Tibial nerve (tissue), 4 donors: ENCODE results near the gene FUOM. TPM values are rescaled to one million over a fixed set of nuclear protein-coding genes. Genes with fewer than 3 reads are reported as not detected.
A peak's percentile ranks its signal among the peaks of the same experiment; 100 is the strongest.

Experiments
- DNase-seq, 2 donors: peaks; one replicate each; pipeline ENCODE4 v3.0.0-alpha.2; 2019; ENCODE audit warnings: low spot score in 2 of 2
- H3K27ac ChIP-seq, 4 donors: fragments of 200-600 bp; sonication (generic) in 3 of 4; one replicate each; pipeline ENCODE4 v1.5.1; 2017 to 2019; ENCODE audit warnings: mild to moderate bottlenecking in 1 of 4
- H3K27me3 ChIP-seq, 2 donors: fragments of 200-600 bp; sonication (generic) in 1 of 2; one replicate each; pipeline versions ENCODE4 v1.5.1 to v1.6.0; 2017 to 2019
- H3K36me3 ChIP-seq, 3 donors: fragments of 200-600 bp; sonication (generic); one replicate each; pipeline ENCODE4 v1.5.1; 2018 to 2019
- H3K4me1 ChIP-seq, 4 donors: fragments of 200-600 bp; sonication (generic) in 3 of 4; one replicate each; pipeline ENCODE4 v1.5.1; 2017 to 2019
- H3K4me3 ChIP-seq, 4 donors: fragments of 200-600 bp; sonication (generic) in 3 of 4; one replicate each; pipeline ENCODE4 v1.5.1; 2017 to 2019; ENCODE audit warnings: mild to moderate bottlenecking in 1 of 4, moderate library complexity in 1 of 4
- H3K9me3 ChIP-seq, 4 donors: fragments of 200-600 bp; sonication (generic) in 3 of 4; one replicate each; pipeline ENCODE4 v1.5.1; 2017 to 2019
- EP300 ChIP-seq, 2 donors: sonication (generic); formaldehyde crosslinking; IDR thresholded peaks; one replicate each; pipeline ENCODE4 v1.6.1; 2017; ENCODE audit warnings: antibody characterized with exemption in 2 of 2, mild to moderate bottlenecking in 1 of 2
- POLR2A ChIP-seq, 2 donors: fragments of 450-650 bp; IDR thresholded peaks; one replicate each; pipeline ENCODE4 v1.6.1; 2017; ENCODE audit warnings: antibody characterized with exemption in 2 of 2, mild to moderate bottlenecking in 2 of 2, moderate library complexity in 2 of 2
- WGBS, 2 donors: methylation state at CpG; one replicate each; pipeline ENCODE4 v1.1.5; 2018; 5-methylcytosine and 5-hydroxymethylcytosine counted together
- total RNA-seq, 4 donors: library from RNA; depleted of rRNA; stranded (reverse); fragments of >200 nt; gene quantifications; one replicate each; pipeline ENCODE4 v1.1.0, GENCODE V29; 2016
- TF ChIP-seq, protein P1 (sequence below), 5 experiments: fragments of 200-600 bp in 3 of 5; fragments of 450-650 bp in 2 of 5; sonication (generic) in 3 of 5; IDR thresholded peaks; one replicate each; pipeline ENCODE4 v1.5.1; 2016 to 2019; ENCODE audit warnings: antibody characterized with exemption in 5 of 5, mild to moderate bottlenecking in 3 of 5, moderate library complexity in 2 of 5

The FUOM gene
- total RNA-seq, 4 donors from 2014 or later = 44.1 to 59.4 (median 49.3) TPM

DNA sequence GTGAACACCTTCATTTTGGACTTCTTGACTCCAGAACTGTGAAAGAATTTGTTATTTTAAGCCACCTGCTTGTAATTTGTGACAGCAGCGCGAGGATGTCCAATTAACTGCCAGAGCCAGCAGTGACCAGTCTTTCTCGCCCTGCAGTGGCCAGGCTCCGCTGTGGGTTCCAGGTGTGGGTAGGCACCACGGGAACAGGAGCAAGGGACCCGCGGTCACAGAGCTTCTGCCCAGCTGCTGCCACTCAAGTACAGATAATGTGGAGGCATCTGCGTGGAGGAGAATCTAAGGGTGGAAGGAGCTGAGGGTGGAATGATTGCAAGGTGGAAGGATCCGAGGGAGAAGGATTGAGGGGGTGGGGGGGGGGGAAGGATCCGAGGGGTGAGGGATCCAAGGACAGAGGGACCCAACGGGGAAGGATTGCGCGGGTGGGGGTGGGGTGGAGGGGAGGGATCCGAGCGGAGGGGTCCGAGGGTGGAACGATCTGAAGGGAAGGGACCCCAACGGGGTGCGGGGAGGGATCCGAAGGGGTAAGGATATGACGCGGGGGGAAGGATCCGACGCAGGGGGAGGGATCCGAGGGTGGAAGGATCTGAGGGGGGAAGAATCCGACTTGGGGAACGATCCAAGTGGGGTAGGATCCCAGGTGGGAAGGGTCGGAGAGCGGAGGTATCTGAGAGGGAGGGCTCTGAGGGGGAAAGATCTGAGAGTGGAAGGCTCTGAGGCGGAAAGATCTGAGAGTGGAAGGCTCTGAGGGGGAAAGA, 24.7 kb downstream of the FUOM start:
- TF ChIP-seq POLR2A (IDR thresholded peaks at IDR 0.05) = no peak
- TF ChIP-seq EP300 (IDR thresholded peaks at IDR 0.05) = no peak
- TF ChIP-seq, protein P1, sequence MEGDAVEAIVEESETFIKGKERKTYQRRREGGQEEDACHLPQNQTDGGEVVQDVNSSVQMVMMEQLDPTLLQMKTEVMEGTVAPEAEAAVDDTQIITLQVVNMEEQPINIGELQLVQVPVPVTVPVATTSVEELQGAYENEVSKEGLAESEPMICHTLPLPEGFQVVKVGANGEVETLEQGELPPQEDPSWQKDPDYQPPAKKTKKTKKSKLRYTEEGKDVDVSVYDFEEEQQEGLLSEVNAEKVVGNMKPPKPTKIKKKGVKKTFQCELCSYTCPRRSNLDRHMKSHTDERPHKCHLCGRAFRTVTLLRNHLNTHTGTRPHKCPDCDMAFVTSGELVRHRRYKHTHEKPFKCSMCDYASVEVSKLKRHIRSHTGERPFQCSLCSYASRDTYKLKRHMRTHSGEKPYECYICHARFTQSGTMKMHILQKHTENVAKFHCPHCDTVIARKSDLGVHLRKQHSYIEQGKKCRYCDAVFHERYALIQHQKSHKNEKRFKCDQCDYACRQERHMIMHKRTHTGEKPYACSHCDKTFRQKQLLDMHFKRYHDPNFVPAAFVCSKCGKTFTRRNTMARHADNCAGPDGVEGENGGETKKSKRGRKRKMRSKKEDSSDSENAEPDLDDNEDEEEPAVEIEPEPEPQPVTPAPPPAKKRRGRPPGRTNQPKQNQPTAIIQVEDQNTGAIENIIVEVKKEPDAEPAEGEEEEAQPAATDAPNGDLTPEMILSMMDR (IDR thresholded peaks at IDR 0.05) = no peak

DNA sequence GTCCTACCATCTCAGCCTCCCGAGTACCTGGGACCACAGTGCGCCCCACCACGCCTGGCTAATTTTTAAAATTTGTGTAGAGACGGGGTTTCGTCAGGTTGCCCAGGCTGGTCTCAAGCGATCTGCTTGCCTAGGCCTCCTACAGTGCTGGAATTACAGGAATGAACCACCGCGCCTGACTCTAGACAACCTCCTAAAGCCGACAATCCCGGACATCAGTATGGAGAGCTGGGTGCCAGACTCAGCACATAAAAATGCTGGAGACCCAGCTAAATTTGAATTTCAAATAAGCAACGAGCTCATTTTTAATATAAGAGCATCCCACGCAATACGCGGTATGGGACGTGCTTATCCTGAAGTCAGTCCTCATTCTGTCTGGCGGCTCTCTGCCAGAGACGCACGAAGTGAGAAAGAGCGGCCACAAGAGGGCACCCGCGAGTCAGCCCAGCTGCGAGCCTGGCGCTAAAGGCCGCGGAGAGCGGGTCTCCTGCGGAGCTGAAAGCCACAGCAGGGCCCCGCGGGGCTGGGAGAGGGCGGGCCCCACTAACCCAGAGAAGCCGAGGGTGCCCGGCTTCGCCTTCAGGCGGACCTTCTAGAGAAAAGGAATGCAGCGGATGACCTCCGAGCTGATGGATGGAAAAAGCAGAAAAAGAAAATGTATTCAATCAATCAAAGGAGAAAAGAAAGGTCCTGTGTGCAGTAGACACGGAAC, 28.2 kb downstream of the FUOM start:
- H3K27ac ChIP-seq = no peak overlapping the region
- DNase-seq = peak; percentile 68 to 77
- H3K9me3 ChIP-seq = no peaks in the 10 kb centered on the region
- TF ChIP-seq POLR2A (IDR thresholded peaks at IDR 0.05) (no peak), EP300 (IDR thresholded peaks at IDR 0.05) (no peak)
- TF ChIP-seq, protein P1 (IDR thresholded peaks at IDR 0.05) = peak; percentile 87 to 97 (median 92)
- H3K27me3 ChIP-seq = peaks cover 0 to 80% of the 10 kb centered on the region in 2 donors
- H3K4me1 ChIP-seq = peaks cover 0 to 33% (median 17%) of the 10 kb centered on the region in 4 donors
- 7 to 8% methylated on average over 34 to 37 of the region's 37 CpGs for WGBS, 2 donors
- H3K36me3 ChIP-seq = no peaks in the 10 kb centered on the region
- H3K4me3 ChIP-seq = peak overlapping the region in 2 of 4 donors; percentile 22 to 31

More for the DNA sequence above, 24.7 kb downstream of the FUOM start:
- 81% methylated on average over 30 of the region's 30 CpGs for WGBS, 2 donors
- H3K9me3 ChIP-seq = no peaks in the 10 kb centered on the region
- no peak for DNase-seq
- no peak overlapping the region for H3K27ac ChIP-seq
- H3K4me1 ChIP-seq = peaks cover 5 to 34% (median 20%) of the 10 kb centered on the region in 4 donors
- H3K27me3 ChIP-seq = peaks cover 3 to 81% of the 10 kb centered on the region in 2 donors
- H3K4me3 ChIP-seq = no peak overlapping the region
- no peaks in the 10 kb centered on the region for H3K36me3 ChIP-seq

DNA sequence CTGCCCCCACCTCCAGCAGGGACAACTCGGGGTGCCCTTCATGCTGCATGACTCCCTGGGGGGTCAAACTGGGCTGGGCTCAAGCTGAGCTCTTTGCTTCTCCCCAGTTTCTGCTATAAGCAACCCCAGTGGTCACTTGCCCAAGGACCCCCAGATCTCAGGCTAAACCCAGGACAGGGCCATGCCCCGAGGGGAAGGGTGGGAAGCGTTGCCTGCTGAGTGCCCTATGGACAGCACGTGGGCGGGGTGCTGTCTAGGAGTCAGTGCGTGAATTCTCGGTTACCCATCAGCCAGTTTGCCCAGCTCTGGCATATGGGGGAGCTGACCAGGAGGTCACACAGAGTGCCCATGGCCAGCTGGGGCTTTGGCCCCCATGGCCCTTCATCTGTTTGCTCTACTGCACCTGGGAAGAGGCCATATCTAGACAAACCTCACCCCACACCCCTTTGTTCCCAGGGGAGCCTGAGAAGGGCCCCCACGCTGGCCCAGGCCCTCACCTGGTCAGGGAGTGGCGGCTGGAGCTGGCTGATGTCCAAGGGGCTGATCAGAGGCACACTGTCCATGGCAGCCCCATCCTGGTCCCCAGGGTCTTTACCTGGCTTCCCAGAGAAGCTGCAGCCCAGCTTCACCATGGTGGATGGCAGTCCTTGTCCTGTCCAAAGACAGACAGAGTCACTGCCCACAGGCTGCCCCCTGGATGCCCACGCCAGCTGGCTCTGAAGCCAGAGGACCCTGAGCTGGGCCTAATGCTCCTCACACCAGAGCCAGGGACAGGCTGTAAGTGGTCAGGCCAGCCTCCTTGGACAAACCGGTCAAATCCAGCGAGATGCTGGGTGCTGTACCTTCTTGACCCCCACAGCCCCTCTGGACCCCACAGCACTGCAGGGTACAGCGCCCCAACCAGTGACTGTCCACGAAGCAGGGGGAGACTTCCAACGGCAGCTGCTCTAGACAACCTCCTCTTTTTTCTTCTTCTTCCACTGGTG, 29.2 kb downstream of the FUOM start:
- TF ChIP-seq, protein P1 (IDR thresholded peaks at IDR 0.05) = no peak
- TF ChIP-seq EP300 (IDR thresholded peaks at IDR 0.05) = no peak
- no peak for TF ChIP-seq POLR2A (IDR thresholded peaks at IDR 0.05)
- Histone ChIP-seq H3K27me3 (peaks cover 0 to 85% of the 10 kb centered on the region in 2 donors), H3K9me3 (no peaks in the 10 kb centered on the region), H3K4me1 (peaks cover 0 to 39% (median 17%) of the 10 kb centered on the region in 4 donors), H3K27ac (no peak overlapping the region), H3K4me3 (no peak overlapping the region), H3K36me3 (no peaks in the 10 kb centered on the region)
- 76 to 81% methylated on average over 12 to 13 of the region's 15 CpGs for WGBS, 2 donors
- DNase-seq = no peak

DNA sequence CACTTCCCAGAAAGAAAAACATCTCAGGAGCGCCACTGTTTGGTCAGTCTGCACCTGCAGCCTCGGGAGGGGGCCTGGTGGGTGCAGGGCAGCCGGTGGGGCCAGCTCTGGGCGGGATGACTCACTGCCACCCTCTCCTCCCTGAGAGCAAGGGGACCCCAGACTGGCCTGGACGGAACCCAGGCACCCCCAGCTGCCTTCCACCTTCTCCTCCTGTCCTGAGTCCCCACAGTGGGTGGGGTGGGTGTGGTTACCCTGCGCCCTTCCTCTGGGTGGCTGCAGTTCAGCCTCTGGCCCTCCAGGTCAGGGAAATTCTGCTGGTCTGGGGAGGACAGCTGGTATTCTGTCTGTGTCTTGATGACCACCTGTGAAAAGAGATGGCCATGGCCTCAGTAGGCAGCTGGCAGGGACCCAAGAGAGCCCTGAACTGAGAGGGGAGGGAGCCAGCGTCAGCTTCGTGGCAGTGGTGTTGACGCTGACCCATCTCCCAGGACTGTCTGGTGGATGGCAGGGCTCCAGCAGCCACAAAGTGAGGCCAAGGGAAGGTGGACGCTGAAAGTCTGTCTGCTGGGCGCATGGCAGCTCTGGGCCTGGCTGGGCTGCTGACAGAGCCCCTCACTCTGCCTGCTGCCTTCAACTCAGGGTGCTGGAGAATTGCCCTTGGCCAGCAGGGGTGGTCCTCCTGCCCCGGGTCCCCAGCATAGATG, 30.0 kb downstream of the FUOM start:
- H3K27me3 ChIP-seq = peaks cover 0 to 78% of the 10 kb centered on the region in 2 donors
- H3K36me3 ChIP-seq = no peaks in the 10 kb centered on the region
- H3K4me1 ChIP-seq = peaks cover 0 to 39% (median 17%) of the 10 kb centered on the region in 4 donors
- 43 to 57% methylated on average over 7 to 12 of the region's 12 CpGs for WGBS, 2 donors
- TF ChIP-seq POLR2A (IDR thresholded peaks at IDR 0.05) = no peak
- no peak for TF ChIP-seq EP300 (IDR thresholded peaks at IDR 0.05)
- TF ChIP-seq, protein P1 (IDR thresholded peaks at IDR 0.05) = no peak
- no peak overlapping the region for H3K4me3 ChIP-seq
- DNase-seq = no peak
- no peak overlapping the region for H3K27ac ChIP-seq
- no peaks in the 10 kb centered on the region for H3K9me3 ChIP-seq
